Measurements from ENCODE around the gene RAPGEF1.

DNA sequence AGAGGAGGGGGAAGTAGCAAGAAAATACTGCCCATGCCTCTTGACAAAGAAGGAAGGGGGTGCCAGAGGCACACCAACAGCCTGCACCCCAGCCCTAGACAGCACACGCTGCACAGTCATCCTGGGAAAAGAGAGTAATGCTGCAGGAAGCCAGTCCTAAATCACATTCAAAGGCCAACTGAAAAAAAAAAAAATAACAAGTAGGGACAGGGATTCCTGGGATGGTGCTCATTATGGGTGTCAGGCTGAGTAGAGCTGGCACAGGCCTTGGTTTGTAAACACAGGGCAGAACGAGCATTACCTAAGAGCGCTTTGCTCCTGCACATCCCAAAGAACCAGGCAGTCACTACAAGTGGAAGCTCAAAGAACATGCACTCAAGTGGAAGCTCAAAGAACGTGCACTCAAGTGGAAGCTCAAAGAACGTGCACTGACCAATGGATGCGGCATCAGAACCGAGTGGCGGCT, 7.8 kb downstream of the RAPGEF1 start:
- TF ChIP-seq, protein P1, sequence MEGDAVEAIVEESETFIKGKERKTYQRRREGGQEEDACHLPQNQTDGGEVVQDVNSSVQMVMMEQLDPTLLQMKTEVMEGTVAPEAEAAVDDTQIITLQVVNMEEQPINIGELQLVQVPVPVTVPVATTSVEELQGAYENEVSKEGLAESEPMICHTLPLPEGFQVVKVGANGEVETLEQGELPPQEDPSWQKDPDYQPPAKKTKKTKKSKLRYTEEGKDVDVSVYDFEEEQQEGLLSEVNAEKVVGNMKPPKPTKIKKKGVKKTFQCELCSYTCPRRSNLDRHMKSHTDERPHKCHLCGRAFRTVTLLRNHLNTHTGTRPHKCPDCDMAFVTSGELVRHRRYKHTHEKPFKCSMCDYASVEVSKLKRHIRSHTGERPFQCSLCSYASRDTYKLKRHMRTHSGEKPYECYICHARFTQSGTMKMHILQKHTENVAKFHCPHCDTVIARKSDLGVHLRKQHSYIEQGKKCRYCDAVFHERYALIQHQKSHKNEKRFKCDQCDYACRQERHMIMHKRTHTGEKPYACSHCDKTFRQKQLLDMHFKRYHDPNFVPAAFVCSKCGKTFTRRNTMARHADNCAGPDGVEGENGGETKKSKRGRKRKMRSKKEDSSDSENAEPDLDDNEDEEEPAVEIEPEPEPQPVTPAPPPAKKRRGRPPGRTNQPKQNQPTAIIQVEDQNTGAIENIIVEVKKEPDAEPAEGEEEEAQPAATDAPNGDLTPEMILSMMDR (IDR thresholded peaks at IDR 0.05; ENCODE audit: insufficient read depth, low read length, poor library complexity, severe bottlenecking), result no peak
- TF ChIP-seq EZH2phosphoT487 (conservative IDR thresholded peaks at IDR 0.05; ENCODE audit: low read length), result no peak

All from SU-DHL-6 (cell line).